Activated CD8-positive, alpha-beta memory T cell treated with anti-CD3 and anti-CD28 coated beads, Interleukin-2, amount 50 U/mL, for 1 hour (primary cell): ENCODE results near the gene UQCRH.

Experiments
- DNase-seq: peaks from one replicate; pipeline ENCODE4 v3.0.0-alpha.2; 2020; ENCODE audit errors: extremely low read depth

Gene UQCRH

GRCh38 chr1:46303038-46303871, at the start of gene UQCRH, which contains the start of gene LRRC41:
Gene UQCRH, plus strand, starts transcription at chr1:46303698. Its CDS starts 69 bp downstream, at chr1:46303767.
Gene LRRC41, minus strand, starts transcription at chr1:46303616. Its CDS starts 294 bp downstream, at chr1:46303322.
- DNase-seq: peak; percentile 78

GRCh38 chr1:46254668-46255067, 48.8 kb upstream of the UQCRH start:
- DNase-seq: no peak

- DNase-seq: no peak
These were observed 47.0 kb upstream of the UQCRH start for GRCh38 chr1:46256523-46256922.

GRCh38 chr1:46262508-46262907, 41.0 kb upstream of the UQCRH start:
- DNase-seq: no peak

GRCh38 chr1:46263146-46263545, 40.4 kb upstream of the UQCRH start:
- DNase-seq: no peak

- no peak for DNase-seq
These were observed 34.9 kb upstream of the UQCRH start for GRCh38 chr1:46268578-46268977.

- DNase-seq: no peak
These were observed 29.1 kb upstream of the UQCRH start for GRCh38 chr1:46274225-46275029.

- DNase-seq: no peak
These were observed 28.5 kb upstream of the UQCRH start for GRCh38 chr1:46275030-46275337.

- DNase-seq: no peak
These were observed 25.7 kb upstream of the UQCRH start for GRCh38 chr1:46277658-46278373.

GRCh38 chr1:46278807-46279206, 24.7 kb upstream of the UQCRH start:
- no peak for DNase-seq

- DNase-seq: no peak
These were observed 23.4 kb upstream of the UQCRH start for GRCh38 chr1:46280092-46280491.

- DNase-seq: no peak
These were observed 22.5 kb upstream of the UQCRH start for GRCh38 chr1:46281021-46281420.

GRCh38 chr1:46284058-46284457, 19.4 kb upstream of the UQCRH start:
- no peak for DNase-seq

- DNase-seq: no peak
These were observed 18.6 kb upstream of the UQCRH start for GRCh38 chr1:46284597-46285564.

GRCh38 chr1:46285730-46286477, 17.6 kb upstream of the UQCRH start:
- DNase-seq: no peak

- no peak for DNase-seq
These were observed 14.9 kb upstream of the UQCRH start for GRCh38 chr1:46288485-46289133.

GRCh38 chr1:46289134-46289494, 14.4 kb upstream of the UQCRH start:
- no peak for DNase-seq

- no peak for DNase-seq
These were observed 13.5 kb upstream of the UQCRH start for GRCh38 chr1:46289976-46290375.

GRCh38 chr1:46295306-46295705, 8.2 kb upstream of the UQCRH start:
- DNase-seq: no peak

- no peak for DNase-seq
These were observed 5.1 kb upstream of the UQCRH start for GRCh38 chr1:46298387-46298786.
